Inflammatory macrophage (primary cell): ENCODE data around the gene SPOCD1.

ENCODE experiments used
- DNase-seq, 2 donors: peaks; one replicate each; pipeline ENCODE4 v3.0.0-alpha.2; 2020 to 2022

Gene SPOCD1

DNA sequence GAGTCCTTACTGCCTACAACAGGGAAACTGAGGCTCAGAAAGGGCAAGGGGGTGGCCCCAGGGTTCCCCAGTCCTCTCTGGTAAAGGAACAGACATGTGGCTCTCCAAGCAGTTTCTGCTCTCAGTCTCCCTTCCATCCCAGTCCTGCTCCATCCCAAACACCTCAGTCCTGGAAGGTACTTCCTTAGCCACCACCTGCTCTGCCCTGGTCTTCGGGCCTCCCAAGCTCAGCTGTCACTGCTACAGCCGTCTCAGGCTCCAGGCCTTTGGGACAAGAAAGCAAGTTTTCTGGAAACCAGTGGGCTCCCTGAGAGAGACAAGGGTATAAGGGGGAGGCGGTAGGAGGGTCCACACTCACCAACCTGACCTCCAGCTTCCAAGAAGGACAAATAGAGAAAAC, 28.6 kb downstream of the SPOCD1 start:
- DNase-seq, result no peak

DNA sequence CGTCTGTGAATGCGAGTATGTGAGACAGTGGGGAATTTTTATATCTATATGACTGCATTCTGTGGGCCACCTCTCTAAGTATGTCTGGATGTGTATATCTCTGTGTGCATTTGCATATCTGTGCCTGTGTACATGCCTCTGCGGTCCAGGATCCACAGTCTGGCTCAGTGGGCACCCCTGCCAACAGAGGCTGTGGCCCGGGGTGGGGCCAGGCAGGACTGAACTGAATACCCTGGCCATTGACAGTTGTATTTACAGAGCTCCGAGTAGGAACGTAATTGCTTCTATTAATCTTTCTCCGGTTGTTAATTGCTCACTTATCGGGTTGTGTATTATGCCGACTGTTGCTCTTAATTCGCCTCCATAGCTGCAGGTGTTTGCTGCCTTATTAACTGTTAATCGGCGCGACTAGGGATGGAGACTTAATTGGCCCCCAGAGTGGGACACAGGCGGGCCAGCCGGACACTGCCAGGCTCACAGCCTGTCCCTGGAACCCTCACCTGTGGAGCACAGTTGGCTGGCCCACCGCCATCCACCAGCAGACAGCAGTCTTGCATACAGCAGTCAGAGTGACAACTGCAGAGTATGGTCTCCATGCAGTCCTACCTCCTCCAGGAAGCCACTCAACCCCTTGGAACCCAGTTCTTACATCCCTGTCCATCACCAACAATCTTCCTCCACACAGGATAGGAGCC, 29.3 kb downstream of the SPOCD1 start:
- DNase-seq, result no peak

DNA sequence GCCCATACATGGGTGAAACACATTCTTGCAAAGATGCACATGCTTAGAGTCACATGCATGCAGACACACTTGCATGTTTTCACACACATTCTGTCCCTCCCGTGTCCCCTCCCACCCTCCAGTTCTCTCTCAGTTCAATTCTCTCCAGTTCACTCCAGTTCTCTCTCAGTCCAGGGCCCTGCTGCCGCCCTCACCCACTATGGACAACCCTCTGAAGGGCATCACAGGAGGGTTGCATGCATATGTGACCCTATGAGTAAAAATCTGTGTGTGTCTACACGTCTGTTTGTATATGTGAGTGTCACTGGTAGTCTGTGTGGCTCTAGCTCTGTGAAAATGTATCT, 29.9 kb downstream of the SPOCD1 start:
- no peak for DNase-seq

DNA sequence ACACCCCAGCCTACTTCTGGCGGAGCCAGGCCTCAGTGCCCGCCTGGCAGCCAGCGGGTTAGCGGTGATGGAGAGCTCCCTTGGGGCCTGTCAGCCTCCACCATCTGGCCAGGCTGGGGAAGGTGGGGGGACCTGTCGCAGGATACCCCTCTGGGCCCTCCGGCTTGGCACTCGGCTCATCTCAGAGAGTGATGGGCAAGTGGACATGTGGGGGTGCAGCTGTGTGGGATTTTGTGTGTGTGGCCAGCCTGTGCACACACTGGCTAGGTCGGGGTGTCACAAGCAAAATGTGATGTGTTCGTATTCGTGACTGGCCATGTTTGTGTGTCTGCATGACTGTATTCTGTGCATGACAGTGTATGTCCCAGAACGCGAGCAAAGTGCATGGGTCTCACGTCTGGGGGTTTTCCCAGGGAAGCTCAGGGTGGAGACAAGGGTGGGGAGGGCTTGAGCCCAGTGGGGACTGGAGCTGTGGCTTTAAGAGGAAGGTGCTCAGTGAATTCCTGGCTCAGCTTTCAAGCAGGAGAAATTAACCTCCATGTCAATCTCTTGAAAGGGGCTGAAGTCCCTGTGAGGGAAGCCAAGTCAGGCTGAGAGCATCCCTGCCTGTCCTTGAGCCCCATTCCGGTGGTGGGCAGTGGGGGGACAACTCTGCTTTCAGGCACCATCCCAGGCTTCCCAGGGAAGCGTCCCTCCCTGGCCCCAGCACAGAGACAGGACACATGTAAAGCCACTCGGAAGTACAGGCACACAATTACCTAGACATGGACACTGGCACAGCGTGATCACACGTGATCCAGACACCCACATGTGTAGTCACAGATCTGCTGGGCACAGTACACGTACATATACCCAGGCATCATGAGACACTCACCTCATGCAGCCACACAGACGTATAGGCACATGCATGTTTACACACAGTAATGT, 30.5 kb downstream of the SPOCD1 start:
- DNase-seq, result no peak

DNA sequence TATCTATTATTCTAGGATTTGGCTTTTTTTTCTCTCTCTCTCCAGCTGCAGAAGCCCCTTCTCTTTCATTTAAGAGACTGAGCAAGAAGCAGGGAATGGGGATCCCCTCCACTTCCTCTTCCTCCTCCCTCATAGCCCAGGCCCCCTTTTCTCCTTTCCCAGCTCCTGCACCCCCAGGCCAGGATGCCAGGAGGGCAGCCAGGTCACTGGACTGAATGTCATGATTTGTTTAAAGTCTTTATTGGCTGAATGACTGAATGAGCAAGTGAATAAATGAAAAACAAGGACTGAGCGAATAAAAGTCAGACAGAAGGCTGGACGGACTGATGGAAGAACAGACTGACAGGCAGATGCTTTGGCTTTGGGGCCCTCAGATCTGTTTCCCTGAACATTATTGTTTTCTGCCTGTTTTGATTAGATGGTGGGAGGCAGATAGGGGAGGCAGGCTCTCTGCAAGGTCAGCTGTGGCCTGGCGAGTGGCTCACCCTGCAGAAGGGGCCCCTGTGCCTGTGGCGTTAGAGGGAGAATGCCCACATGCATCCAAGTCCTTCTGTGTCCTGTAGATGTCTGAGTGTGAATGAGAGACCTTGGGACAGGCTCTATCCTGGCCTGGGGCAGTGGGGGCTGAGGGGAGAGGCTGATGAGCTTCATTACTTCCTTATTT, 31.3 kb downstream of the SPOCD1 start:
- DNase-seq, result no peak

DNA sequence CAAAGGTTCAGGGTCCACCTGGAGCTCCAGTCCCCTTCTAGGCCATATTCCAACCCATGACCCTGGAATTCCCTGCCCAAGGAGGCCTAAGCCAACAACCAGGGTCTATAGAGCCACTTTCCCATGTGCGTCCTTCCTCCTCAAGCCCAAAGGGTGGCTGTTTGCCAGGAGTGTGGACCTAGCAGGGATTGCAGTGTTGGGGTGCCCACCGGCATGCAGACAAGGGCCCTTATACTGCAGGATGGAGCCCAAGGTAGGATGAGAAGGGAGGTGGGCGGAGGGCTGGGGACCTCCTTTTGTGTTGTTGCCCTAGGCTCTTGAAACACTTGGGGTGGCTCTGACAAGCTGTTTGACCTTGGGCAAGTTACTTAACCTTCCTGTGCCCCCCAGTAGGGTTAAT, 32.0 kb downstream of the SPOCD1 start:
- DNase-seq, result no peak

DNA sequence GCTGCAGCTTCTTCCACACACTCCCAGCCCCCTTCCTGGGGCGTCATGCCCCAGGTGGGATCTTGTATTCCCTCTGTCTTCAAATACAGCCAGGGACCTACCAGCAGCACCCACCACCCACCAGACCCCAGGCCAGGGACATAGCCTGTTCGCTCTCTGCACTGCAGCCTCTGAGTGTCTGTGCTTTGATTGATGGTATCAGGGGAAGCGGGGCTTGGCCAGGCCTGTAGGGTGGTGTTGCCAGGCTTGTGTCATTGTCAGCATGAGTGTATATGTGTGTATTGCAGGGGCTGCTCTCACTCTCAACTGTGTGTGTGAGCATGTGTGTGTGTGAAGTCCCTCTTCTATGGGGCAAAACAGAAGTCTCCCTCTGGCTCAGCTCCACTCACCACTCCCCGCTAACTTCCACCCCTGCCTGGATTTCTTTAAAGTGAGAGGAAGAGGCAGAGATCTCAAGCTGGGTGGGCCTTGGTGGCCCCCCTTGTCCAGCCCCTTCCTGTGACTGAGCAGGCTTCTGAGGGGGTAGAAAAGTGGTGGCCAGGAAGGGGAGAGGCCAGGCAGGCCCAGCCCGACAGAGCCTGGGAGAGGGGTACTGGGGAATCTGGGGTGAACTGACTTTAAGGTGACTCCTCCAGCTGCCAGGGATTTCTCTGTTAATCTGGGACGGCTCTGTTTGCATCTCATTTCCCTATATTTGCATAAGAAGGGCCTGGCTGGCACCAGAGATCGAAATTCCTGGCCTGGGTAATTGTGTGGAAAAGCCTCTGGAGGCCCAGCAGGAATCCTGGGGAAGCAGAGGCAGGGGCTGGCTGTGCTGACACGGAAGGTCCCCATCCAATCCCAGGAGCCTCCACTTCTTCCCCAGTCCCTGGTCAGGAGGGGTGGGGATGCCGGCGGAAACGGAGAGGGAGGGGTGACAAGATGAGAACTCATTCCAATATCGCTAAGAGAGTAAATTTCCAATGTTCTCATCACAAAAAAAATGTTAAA, 33.1 kb downstream of the SPOCD1 start:
- DNase-seq, result no peak

DNA sequence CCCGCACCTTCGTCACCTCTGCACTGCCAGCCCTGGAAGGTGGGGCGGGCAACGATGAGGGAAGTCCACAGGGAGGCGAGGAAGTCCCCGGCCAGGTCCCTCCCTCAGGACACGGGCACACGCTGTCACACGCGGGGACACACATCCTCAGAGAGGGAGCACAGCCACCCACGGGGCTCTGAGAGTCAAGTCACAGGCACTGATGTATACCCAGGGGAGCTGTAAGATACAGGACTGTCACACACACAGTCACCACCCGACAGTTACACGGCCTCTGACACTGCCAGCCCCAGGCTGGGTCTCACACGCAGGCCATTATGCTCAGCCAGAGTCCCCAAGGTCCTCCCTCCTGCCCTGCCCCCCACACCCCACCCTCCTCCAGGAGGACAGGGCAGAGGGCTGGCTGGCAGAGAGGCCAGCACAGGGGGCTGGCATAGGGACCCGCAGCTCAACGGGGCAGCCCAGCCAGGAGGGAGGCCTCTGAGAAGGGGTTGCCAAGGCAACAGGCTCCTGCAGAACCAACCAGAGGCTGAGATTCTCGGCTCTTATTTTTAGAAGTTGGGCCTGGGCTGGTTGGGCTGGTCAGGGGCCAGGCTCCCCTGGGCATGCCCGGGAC, 34.0 kb downstream of the SPOCD1 start:
- DNase-seq, result no peak

DNA sequence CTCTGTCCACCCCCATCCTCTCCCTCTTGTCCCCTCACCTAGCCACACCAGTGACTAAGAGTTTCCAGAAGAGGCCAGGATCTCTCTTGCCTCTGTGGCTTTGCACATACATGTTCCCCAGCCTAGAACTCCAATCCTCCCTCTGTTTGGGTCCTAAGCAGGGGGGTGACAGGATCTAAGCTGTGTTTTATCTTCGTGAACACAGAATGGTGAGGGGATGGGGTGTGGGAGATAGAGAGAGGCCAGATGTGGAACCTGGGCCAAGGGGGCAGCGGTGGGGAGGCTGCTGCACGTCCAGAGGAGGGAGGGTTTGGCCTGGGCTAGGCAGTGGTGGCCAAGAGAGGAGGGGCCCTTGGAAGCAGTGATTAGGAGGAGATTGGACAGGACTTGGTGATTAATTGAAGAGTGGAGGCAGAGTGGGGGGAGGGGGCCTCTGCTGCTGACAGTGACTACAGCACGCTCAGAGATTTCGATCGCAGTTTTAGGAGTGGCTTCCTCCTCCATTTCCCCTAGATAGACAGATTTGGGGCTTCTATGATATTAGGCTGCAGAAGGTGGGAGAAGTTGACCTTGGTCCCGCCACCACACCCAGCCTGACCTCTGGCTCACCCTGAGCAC, 34.6 kb downstream of the SPOCD1 start:
- DNase-seq, result no peak

DNA sequence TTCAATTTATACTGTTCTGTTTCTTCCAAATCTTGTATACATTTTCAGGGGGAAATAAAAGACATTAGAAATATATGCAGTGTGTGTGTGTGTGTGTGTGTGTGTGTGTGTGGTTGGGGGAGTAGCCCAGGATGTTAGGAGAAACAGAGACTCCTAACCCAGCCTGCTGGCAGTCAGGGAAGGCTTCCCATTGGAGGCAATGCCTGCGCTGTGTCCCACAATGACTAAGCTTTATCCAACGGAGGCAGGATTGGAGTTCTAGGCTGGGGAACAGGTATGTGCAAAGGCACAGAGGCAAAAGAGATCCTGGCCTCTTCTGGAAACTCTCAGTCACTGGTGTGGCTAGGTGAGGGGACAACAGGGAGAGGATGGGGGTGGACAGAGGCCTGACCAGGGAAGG, 35.2 kb downstream of the SPOCD1 start:
- DNase-seq, result no peak

DNA sequence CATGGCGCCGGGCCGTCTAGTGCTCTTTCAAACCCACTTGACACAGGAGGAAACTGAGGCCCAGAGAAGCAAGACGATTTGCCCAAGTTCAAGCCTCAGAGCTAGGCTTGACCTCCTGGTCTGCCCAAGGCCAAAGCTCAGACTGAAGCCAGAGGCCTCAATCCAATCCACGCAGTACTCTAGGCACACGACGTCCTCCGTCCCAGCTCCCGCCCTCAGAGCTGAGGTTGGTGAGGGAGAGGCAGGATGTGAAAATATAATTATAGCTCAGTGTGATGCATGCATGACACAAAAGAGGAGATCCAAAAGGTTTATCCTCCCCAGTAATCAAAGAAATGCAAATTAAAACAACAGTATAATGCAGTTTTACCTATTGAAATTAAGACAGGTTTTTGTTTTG, 36.1 kb downstream of the SPOCD1 start:
- DNase-seq, result no peak

DNA sequence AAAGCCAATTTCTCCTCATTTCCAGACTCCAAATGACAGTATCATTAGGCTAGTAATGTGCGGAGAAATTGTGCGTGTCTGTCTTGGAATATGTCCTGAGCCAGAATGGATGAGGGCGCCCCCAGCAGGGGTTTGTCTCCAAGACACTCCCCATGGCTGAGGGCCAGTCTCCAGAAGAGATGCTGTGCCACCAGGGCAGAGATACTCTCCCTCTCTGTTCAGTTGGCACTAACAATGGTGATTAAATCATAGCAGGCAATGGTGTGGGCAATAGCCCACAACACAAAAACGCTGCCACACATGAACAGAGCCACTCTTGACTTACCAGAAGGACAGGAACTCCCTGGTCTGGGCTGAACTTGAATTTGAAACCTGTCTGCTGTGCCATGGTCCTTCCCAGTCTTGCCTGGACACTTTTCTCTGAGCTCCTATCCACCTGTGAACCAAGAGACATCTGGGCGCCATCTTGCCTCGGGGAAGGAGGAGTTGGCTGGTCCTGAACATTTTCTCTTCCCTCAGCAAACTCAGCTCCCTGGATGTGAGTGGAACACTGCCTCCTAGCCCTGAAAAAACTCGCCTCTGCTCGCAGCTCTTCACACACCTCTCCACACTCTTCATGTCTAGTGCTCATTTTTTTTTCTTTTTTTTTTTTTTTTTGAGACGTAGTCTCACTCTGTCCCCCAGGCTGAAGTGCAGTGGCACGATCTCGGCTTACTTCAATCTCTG, 36.9 kb downstream of the SPOCD1 start:
- DNase-seq, result no peak

DNA sequence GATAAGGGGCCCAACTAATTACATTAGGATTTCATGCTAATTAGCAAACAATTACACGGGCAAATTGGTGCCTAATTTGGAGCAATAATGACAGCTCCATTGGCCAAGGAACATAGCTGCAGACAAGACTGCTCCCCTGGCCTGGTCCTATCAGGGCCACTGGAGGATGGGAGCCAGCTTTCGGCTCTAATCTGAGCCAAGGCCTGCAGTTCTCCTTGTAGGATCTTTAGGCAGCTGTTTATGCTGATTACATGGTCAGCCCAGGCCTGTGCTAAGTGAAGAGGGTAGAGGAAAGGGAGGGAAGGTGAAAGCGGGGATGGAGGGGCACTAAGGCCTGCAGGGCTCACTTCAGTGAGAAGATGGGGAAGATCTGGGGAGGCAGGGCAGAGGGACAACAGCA, 39.3 kb downstream of the SPOCD1 start:
- DNase-seq, result no peak

DNA sequence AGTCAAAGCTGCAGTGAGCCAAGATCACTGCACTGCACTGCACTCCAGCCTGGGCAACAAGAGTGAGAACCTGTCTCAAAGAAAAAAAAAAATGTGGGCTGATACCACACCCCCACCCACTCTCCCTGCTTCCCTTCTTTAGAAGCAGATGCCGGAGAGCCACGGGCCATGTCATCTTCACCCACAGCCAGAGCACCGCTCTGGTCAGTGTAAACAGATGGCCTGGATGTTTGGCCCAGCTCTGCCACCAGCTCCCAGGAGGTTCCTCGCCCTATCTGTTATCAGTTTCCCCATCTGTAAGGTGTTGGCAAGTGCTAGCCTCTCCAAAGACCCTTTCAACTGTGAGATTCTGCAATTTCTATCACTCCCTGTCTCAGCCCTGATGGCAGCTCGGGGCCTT, 39.8 kb downstream of the SPOCD1 start:
- DNase-seq, result peak in 1 of 2 donors; percentile 60

DNA sequence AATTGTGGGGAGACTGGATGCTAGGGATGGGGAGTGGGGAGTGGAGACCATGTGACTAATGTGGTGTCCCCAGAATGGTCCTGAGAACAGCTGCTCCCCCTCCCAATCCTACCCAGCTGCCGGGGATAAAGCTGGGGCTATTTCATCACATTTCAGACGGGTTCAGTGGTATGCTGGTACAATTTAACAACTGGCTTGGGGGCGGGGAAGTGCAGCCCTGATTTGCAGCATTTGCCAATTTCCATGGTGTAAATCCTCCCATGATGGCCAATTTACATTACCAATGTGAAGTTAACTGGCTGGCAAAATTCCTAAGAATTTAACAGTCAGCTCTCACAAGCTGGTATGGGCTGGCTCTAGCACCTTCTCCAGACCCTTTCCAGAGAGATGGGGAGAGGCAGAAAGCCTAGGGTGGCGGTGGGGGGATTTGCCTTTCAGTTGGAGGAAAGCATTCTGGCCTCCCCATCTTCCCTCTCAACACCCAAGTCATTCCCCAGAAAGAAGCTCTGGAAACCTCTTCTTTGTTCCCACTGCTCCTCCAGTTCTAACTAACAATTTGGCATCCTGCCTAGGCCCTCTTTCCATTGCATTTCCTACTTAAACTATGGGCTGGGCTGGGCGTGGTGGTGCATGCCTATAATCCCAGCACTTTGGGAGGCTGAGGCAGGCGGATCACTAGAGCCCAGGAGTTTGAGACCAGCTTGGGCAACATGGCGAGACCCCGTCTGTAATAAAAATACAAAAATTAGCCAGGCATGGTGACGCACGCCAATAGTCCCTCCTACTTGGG, 40.4 kb downstream of the SPOCD1 start:
- no peak for DNase-seq

DNA sequence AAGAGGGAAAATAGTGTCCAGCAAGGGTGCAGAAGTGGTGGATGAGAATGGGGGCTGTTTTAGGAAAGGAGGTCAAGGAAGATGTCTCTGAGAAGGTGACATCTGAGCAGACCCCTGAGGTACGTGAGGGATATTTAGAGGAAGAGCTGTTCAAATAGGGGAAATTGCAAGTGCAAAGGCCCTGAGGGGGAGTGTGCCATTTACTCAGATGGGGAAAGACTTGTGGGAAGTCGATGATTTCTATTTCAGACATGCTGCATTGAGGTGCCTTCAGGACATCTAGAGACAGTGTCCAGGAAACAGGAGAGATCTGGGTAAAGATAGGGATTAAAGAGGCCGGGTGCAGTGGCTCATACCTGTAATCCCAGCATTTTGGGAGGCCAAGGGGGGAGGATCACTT, 41.3 kb downstream of the SPOCD1 start:
- DNase-seq, result peak; percentile 26 to 54

DNA sequence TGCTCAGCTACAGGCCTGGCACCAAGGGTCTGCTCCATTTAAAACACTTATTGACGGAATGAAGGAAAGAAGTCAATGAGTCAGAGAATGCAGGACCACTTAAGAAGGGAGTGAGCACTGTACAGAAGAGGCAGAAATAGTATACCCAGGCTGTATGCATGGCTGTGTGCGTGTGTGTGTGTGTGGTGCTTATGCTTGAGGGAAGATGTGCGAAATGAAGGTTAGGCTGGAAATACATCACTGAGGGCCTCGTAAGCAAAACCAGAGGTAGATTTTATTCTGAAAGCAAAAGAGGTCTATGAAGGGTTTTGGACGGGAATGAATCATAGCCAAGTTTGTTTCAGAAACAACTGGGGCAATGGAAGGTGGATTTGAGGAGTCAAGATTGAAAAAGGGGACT, 42.0 kb downstream of the SPOCD1 start:
- DNase-seq, result no peak

DNA sequence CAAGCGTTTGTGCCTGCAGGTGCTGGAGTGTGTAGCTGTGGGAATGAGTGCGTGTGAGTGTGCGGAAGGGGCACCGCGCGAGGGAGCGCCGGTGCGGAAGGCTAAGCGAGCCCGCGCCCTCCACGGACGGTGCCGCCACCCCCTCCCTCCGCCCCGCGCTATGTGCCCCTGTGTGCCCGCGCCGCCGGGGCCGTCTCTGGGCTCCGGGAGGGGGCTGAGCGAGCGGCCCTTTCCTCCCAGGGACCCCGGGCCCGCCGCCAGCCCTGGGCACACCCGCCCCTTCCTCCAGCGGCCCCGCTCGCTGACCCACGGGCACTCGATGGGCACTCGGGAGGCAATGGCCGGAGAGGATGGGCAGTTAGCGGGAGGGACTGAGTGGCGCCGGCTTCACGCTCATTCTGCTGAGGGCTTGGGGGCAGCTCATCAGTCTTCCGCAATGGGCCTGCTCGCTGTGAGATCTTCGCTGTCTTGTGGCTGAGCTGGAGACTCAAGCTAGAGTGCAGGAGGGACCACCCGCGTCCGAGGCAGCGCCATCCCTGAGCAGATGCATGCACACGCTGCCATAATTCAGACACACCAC, 43.1 kb downstream of the SPOCD1 start:
- no peak for DNase-seq

DNA sequence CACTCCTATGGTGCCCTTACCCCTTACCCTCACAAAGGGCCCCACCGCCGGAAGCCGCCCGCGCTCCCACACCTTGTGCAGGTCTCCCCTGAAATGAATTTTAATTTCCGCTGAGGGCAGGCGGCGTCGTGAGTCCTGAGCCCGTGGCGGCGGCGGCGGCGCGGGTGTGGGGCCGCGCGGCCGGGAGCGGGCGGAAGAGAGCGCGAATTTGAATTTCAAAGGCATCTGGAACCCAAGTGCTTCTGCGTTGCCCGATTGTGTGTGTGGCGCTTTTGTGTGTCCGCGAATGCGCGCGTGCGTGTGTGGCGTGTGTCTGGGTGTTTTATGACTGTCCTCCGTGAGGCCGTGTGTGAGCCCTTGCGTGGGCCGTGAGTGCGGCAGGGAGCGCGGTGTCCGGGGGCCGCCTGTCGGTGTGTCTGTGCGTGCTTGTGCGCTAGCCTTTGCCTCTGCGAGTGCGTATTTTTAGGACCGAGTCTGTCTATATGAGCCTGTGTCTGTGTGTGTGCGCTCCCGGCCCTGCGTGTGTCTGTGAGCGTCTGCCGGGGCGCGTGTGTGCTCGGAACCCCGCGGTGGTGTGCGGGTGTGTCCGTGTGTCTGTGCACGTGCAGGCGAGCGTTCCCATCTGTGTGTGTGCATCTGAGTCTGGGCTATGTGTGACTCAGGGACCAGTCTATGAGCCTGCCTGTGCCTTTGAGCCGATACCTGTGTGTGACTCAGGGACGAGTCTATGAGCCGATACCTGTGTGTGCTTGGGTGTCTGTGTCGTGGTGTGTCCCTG, 43.7 kb downstream of the SPOCD1 start:
- DNase-seq, result peak in 1 of 2 donors; percentile 8
